ENCODE data around the gene FYB1.

DNA sequence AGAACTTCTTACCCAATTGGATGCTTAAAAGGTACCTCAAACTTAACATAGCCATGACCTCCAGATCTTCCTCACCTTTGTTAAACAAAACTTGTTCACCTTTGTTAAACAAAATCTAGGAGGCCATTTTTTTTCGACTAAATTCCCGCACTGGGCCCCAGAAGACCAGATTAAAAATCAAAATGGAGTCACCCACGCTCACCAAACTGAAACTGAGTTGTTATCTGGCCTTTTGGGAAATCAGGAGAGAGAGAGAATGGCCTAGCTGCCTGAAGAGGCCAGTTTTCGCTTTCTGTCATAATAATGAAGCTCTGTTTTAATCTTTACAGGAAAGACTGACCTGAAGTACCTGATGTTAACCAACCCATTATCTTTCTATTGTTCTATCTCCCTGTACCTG lies 69.4 kb downstream of the FYB1 start:
- TF ChIP-seq CTCF (conservative IDR thresholded peaks at IDR 0.05), result no peak
- TF ChIP-seq ZFX (IDR thresholded peaks at IDR 0.05), result no peak

Data from C4-2B (cell line).